D721Med (cell line): Measurements from ENCODE around the gene MRPL21.

Experiments used
- DNase-seq: peaks from one replicate; pipeline ENCODE4 v3.0.0; 2011; ENCODE audit warnings: low spot score; ENCODE audit not compliant: insufficient read length
- FAIRE-seq: peaks from 2 replicates; lab custom pipeline; 2011; peaks lifted over from hg19 to GRCh38; lab: Jason Lieb, UNC
- CTCF ChIP-seq: IDR thresholded peaks from 2 replicates; pipeline ENCODE4 v1.5.1; 2012; ENCODE audit warnings: mild to moderate bottlenecking, control low read depth; ENCODE audit not compliant: insufficient read depth; ENCODE audit errors: missing control alignments

The MRPL21 gene

GRCh38 chr11:68930991-68931855 is 27.6 kb upstream of the MRPL21 start:
- TF ChIP-seq CTCF: no peak
- DNase-seq (no peak), FAIRE-seq (no peak)

GRCh38 chr11:68929706-68930570 is 26.3 kb upstream of the MRPL21 start:
- DNase-seq (no peak), FAIRE-seq (no peak)
- no peak for TF ChIP-seq CTCF

DNA sequence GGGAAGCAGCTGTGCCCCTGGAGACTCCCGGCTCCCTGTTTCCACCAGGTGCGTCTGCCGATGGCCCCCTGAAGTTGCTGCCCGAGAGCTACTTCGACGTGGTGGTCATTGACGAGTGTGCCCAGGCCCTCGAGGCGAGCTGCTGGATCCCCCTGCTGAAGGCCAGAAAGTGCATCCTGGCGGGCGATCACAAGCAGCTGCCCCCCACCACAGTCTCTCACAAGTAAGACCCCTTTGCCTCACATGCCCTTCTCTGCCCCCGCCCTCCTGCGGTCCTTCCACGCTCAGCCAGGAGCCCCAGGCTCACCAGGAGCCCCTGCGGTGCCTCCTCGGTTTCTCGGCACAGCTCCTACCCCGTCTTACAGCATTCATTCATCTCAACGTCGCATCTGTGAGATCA is 25.5 kb upstream of the MRPL21 start:
- FAIRE-seq (no peak), DNase-seq (no peak)
- TF ChIP-seq CTCF: no peak

- DNase-seq (no peak), FAIRE-seq (no peak)
- TF ChIP-seq CTCF: no peak
Observed at GRCh38 chr11:68928136-68928880, 24.7 kb upstream of the MRPL21 start.

DNA sequence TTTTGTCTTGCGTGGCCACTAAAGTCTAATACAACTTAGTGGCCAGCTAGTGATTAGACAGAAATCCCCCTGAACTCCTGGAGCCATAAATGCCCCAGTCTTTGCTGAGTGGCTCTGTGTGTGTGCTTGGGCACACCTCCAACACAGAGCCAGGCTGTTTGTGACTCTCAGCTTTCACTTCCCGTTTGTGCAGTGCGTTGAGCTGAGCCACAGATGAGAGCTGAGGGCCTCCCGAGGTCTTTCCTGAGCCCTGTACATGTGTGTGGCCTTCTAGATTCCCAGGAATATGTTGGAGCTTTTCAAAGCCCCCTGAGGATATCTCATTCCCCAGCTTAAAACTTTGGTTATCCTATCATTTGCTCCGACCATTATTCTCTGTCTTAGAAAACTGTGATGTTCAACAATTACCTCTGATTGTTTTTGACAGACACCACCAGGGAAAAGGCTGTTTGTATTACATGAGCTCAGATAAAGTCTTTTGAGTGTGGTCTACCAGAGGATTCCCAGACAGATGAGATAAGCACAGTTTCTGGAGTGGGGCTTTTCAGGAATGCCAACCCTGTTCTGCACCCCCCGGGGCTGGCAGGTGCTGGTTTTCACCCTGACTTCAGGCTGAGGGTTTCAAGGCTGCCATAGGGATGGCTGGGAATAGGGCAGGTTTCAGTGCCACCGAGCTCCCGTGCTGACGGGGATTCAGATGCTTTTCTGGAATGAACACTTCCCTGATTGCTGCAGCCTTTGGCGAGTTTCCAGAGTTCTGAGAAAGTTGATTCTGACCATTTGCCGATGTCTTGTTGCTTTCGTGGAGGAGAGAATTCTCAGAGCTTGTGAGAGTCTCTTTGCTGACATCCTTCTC is 23.9 kb upstream of the MRPL21 start:
- DNase-seq: no peak
- TF ChIP-seq CTCF: no peak
- no peak for FAIRE-seq

GRCh38 chr11:68925611-68926010 is 22.0 kb upstream of the MRPL21 start:
- FAIRE-seq (no peak), DNase-seq (no peak)
- no peak for TF ChIP-seq CTCF
